Adrenal gland (tissue), 5 donors: ENCODE results near the gene FBXO41.

Experiments
- CTCF ChIP-seq, 6 experiments: fragments of 450-650 bp in 4 of 6; fragments of 200-600 bp in 2 of 6; sonication (generic) in 1 of 6; IDR thresholded peaks; 1 replicate in 5 of 6; 2 replicates in 1 of 6; pipeline versions ENCODE4 v1.5.1 to v1.8.0; 2016 to 2021; ENCODE audit warnings: antibody characterized with exemption in 6 of 6, mild to moderate bottlenecking in 2 of 6, moderate library complexity in 1 of 6
- POLR2A ChIP-seq, 2 donors: fragments of 450-650 bp; IDR thresholded peaks; one replicate each; pipeline ENCODE4 v1.6.1; 2017; ENCODE audit warnings: antibody characterized with exemption in 2 of 2, mild to moderate bottlenecking in 2 of 2, moderate library complexity in 1 of 2
- donor health status: DM: no; HTN: no; CAD: no.

- TF ChIP-seq CTCF (IDR thresholded peaks at IDR 0.05) (no peak), POLR2A (IDR thresholded peaks at IDR 0.05) (no peak)
These were observed 67.1 kb downstream of the FBXO41 start for GRCh38 chr2:73217160-73217559.
